ENCODE measurements around the gene KNDC1. TPM values are rescaled to one million over a fixed set of nuclear protein-coding genes. Genes with fewer than 3 reads are reported as not detected.

The KNDC1 gene
- total RNA-seq, 1 experiment from 2014 or later = 1.2 TPM

DNA sequence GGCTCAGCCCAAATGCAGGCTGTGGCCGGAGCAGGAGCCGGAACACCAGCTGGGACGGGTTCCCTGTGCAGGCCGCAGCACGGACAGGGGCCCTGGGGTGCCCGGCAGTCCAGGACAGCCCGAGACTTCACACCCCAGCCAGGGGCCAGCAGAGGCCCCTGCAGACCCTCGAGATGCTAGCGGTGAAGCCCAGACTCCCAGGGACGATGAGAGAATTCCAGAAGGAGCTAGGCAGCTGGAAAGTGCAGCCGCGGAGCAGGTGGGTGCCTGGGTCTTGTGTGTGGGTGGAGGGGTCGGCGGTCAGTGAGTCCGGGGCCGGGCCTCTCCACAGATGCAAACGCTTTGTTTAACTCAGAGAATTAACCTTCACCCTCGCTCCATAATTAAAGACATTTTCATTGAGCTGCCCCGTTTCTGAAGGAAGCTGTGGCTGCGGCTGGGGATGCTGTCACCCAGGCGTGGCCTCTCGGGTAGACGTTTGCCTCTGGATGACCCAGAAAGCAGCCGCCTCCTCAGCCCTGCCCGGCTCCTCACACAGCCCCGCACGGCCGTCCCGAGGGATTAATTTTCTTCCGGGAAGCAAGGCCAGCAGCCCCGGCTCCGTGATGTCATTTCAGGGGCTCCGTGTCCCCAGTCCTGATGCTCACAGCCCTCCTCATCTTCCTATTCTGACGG is 26.5 kb downstream of the KNDC1 start:
- Mint-ChIP-seq H3K27ac (ENCODE audit: unreplicated experiment) (no peak overlapping the region), H3K27me3 (ENCODE audit: unreplicated experiment) (peaks cover 1% of the 10 kb centered on the region), H3K36me3 (ENCODE audit: insufficient read depth, unreplicated experiment) (peaks cover 4% of the 10 kb centered on the region), H3K4me3 (ENCODE audit: low read depth, unreplicated experiment) (no peak overlapping the region), H3K4me1 (ENCODE audit: low read depth, unreplicated experiment) (no peaks in the 10 kb centered on the region), H3K9me3 (ENCODE audit: low read depth, unreplicated experiment) (no peaks in the 10 kb centered on the region)
- TF ChIP-seq CTCF (IDR thresholded peaks at IDR 0.05; ENCODE audit: unreplicated experiment) = no peak
- CTCF ChIA-PET = no interaction called here
- intact Hi-C loops (cut with micrococcal nuclease; ENCODE audit: unreplicated experiment) = no loop called here
- no TSS peak for BruUV-seq (replicated peaks)
- no peak for DNase-seq

GRCh38 chr10:133187091-133187905 is 27.3 kb downstream of the KNDC1 start:
- CTCF ChIA-PET = interaction anchor here (0.6 kb wide), 1 partner anchor 173 kb away, joined by 3 read pairs; no protein-coding TSS in a partner anchor

DNA sequence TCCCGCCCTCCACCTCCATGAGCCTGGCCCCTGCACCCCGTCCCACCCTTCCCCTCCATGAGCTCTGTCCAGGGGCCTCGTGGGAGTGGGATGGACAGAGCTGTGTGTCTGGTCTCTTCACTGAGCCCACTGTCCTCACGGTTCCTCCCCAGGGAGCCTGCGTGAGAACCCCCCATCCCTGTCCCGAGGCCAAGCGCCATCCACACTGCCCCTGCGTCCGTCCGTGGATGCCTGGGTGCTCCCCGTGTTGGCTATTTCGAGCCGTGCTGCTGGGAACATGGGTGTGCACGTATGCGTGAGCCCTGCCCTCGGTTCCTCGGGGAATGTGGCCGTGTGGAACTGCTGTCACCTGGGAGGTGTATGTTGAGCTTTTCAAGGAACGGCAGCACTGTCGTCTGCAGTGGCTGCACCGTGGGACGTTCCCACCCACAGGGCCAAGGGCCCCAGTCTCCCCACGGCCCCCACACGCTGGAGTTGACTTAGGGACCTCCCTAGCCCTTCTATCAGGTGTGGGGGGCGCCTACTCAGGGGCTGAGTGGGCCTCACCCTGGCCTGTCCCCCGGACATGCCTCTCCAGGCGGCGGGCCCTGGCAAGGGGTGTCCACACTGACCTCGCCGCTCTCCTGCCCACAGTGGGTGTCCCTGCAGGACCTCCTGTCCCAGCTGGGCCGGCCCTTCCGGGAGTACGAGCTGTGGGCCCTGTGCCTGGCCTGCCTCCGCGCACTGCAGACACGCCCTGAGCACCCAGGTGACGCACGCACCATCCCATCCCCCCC is 28.1 kb downstream of the KNDC1 start:
- Mint-ChIP-seq H3K4me3 (ENCODE audit: low read depth, unreplicated experiment) (no peak overlapping the region), H3K9me3 (ENCODE audit: low read depth, unreplicated experiment) (peaks cover 4% of the 10 kb centered on the region), H3K36me3 (ENCODE audit: insufficient read depth, unreplicated experiment) (peaks cover 4% of the 10 kb centered on the region), H3K27me3 (ENCODE audit: unreplicated experiment) (peaks cover 17% of the 10 kb centered on the region), H3K4me1 (ENCODE audit: low read depth, unreplicated experiment) (no peaks in the 10 kb centered on the region), H3K27ac (ENCODE audit: unreplicated experiment) (no peak overlapping the region)
- intact Hi-C loops (cut with micrococcal nuclease; ENCODE audit: unreplicated experiment) = no loop called here
- no peak for TF ChIP-seq CTCF (IDR thresholded peaks at IDR 0.05; ENCODE audit: unreplicated experiment)
- BruUV-seq (replicated peaks) = no TSS peak
- CTCF ChIA-PET = interaction anchor here (0.6 kb wide), 1 partner anchor 173 kb away, joined by 3 read pairs; no protein-coding TSS in a partner anchor
- no peak for DNase-seq

More at GRCh38 chr10:133187091-133187905, 27.3 kb downstream of the KNDC1 start:
- no TSS peak for BruUV-seq (replicated peaks)
- TF ChIP-seq CTCF (IDR thresholded peaks at IDR 0.05; ENCODE audit: unreplicated experiment) = no peak
- Mint-ChIP-seq H3K36me3 (ENCODE audit: insufficient read depth, unreplicated experiment) (peaks cover 4% of the 10 kb centered on the region), H3K27ac (ENCODE audit: unreplicated experiment) (no peak overlapping the region), H3K9me3 (ENCODE audit: low read depth, unreplicated experiment) (peaks cover 4% of the 10 kb centered on the region), H3K27me3 (ENCODE audit: unreplicated experiment) (peaks cover 9% of the 10 kb centered on the region), H3K4me3 (ENCODE audit: low read depth, unreplicated experiment) (no peak overlapping the region), H3K4me1 (ENCODE audit: low read depth, unreplicated experiment) (no peaks in the 10 kb centered on the region)
- intact Hi-C loops (cut with micrococcal nuclease; ENCODE audit: unreplicated experiment) = no loop called here
- no peak for DNase-seq

DNA sequence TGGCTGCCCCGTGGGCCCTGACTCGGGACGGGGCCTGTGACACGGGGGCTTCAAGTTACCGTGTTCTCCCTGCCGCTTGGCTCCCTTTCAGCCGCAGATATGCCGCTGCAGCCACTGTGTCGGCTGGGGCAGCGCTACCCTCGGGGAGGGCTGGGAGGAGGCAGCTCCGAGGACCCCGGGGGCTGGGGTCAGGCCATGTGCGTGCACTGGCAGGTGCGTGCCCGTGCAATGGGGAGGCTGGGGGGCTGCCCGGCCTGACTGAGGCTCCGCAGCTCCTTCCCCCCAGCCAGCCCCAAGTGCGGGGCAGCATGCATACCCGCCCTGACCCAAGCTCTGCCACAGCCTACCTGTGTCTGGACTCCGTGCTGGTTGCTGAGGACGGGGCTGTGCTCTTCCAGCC is 29.2 kb downstream of the KNDC1 start:
- CTCF ChIA-PET = no interaction called here
- H3K36me3 Mint-ChIP-seq (ENCODE audit: insufficient read depth, unreplicated experiment) = peaks cover 4% of the 10 kb centered on the region
- peaks cover 28% of the 10 kb centered on the region for H3K27me3 Mint-ChIP-seq (ENCODE audit: unreplicated experiment)
- peaks cover 4% of the 10 kb centered on the region for H3K9me3 Mint-ChIP-seq (ENCODE audit: low read depth, unreplicated experiment)
- BruUV-seq (replicated peaks) = no TSS peak
- no peak for DNase-seq
- H3K4me3 Mint-ChIP-seq (ENCODE audit: low read depth, unreplicated experiment) = no peak overlapping the region
- H3K27ac Mint-ChIP-seq (ENCODE audit: unreplicated experiment) = no peak overlapping the region
- H3K4me1 Mint-ChIP-seq (ENCODE audit: low read depth, unreplicated experiment) = no peaks in the 10 kb centered on the region
- intact Hi-C loops (cut with micrococcal nuclease; ENCODE audit: unreplicated experiment) = no loop called here
- TF ChIP-seq CTCF (IDR thresholded peaks at IDR 0.05; ENCODE audit: unreplicated experiment) = no peak

Data from Calu3 (cell line).